PC-3 (cell line): Measurements from ENCODE around the gene CLEC2L.

Experiments used
- CTCF ChIP-seq: fragments of 300-600 bp; sonication (generic); conservative IDR thresholded peaks from 2 replicates; pipeline ENCODE4 v1.5.1; 2017; ENCODE audit warnings: antibody characterized with exemption, low read depth, mild to moderate bottlenecking, low read length
- EZH2 ChIP-seq: fragments of 300-600 bp; sonication (generic); IDR thresholded peaks from one replicate; pipeline ENCODE4 v1.6.1; 2017; ENCODE audit warnings: antibody characterized with exemption, mild to moderate bottlenecking, low read length; ENCODE audit not compliant: unreplicated experiment
- EZH2phosphoT487 ChIP-seq: fragments of 300-600 bp; sonication (generic); IDR thresholded peaks from 2 replicates; pipeline ENCODE4 v1.6.1; 2018; ENCODE audit warnings: mild to moderate bottlenecking, antibody characterized with exemption, low read length, borderline replicate concordance

DNA sequence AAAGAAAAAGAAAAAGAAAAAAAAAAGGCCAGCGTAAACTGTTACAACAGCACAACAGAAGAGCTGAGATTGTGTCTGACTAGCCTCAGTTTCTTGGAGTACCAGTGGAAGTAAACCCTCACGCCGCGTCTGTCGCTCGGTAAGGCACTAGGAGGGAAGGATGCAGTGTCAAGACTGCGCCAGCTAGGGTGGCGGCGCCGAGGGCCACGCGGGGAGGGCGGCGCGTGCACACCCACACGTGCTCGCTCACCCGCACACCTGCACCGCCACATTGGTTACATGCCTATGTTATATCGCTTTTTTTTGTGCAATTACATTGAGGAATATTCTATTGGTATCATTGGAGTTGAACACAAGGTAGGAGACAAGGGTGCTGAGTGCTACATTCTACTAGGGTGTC is 48.2 kb downstream of the CLEC2L start:
- TF ChIP-seq CTCF, result no peak
- no peak for TF ChIP-seq EZH2phosphoT487
- TF ChIP-seq EZH2, result no peak
